HFFc6 (cell line): ENCODE data around the gene DENND1A. TPM values are rescaled to one million over a fixed set of nuclear protein-coding genes. Genes with fewer than 3 reads are reported as not detected.

Experiments used
- DNase-seq: peaks from one replicate; pipeline ENCODE4 v3.0.0-alpha.2; 2018
- H3K27ac Mint-ChIP-seq: 2 replicates; pipeline ENCODE4 v1.8.0; 2020; ENCODE audit warnings: mild to moderate bottlenecking, mixed read lengths
- H3K27me3 Mint-ChIP-seq: 2 replicates; pipeline ENCODE4 v1.8.0; 2021; ENCODE audit warnings: mild to moderate bottlenecking, moderate library complexity, mixed read lengths; ENCODE audit not compliant: insufficient read depth
- H3K36me3 Mint-ChIP-seq: 2 replicates; pipeline ENCODE4 v1.8.0; 2021; ENCODE audit warnings: low read depth, mixed read lengths
- H3K4me1 Mint-ChIP-seq: 2 replicates; pipeline ENCODE4 v1.8.0; 2020; ENCODE audit warnings: low read depth, mixed read lengths
- H3K4me3 Mint-ChIP-seq: 2 replicates; pipeline ENCODE4 v1.8.0; 2020; ENCODE audit warnings: mild to moderate bottlenecking, moderate library complexity, mixed read lengths
- H3K9me3 Mint-ChIP-seq: 2 replicates; pipeline ENCODE4 v1.8.0; 2020; ENCODE audit warnings: mild to moderate bottlenecking, mixed read lengths
- total RNA-seq, 6 experiments: library from RNA; stranded (reverse); fragmentation: NEBNext Ultra II Directional; extraction: Animal tissue kit (Norgen Biotek cat#: 25700); gene quantifications; 2 replicates in 1 of 6; 3 replicates in 5 of 6; pipeline ENCODE4 v1.2.3, GENCODE V29; 2021
- TF ChIP-seq, protein P1 (sequence below): fragments of 200-600 bp; sonication (generic); IDR thresholded peaks from 2 replicates; pipeline ENCODE4 v1.5.0; 2021; ENCODE audit warnings: antibody characterized with exemption, mild to moderate bottlenecking

The DENND1A gene
- total RNA-seq, 6 experiments from 2014 or later = 25.4 to 38.3 (median 30.3) TPM

DNA sequence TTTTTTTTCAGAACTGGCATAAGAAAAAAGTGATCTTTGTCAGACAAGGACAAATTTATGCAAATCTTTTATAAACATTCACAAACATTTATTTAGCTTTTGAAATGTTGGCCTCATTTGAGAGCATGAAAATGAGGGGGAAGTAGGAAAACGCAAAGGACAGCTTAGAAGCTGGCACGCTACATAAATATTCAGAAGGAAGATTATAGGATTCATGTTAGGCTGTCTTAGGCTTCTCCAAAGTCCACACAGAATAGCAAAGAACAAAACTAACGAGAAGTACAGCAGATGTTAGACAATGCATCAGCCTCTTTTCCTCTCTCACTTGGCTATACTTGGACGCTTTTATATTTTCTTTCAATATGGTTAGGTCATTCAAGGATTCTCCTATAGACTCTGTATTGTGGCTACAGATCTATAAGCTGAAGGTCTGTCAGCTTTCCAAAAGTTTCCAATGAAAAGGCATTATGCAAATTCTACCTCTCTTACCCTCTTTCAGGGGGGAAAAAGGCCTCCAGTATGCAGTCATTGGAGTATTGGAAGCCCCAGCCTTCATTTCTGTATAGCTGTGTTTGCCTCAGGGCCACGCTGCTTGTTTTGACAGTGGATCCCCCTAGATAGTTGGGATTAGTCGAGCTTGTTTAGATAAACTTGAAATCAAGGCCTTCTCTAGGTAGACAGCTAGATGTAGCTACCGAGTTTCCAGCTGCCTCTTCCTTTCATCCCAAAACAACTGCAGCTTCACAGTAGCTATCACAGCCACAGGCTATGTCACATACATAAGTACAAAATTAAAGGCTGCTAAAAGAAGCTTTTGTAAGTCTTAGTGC, 153.0 kb downstream of the DENND1A start:
- no peak overlapping the region for H3K4me3 Mint-ChIP-seq
- H3K4me1 Mint-ChIP-seq = peaks cover 19% of the 10 kb centered on the region; the same call in 1 of the 2 replicates
- TF ChIP-seq, protein P1, sequence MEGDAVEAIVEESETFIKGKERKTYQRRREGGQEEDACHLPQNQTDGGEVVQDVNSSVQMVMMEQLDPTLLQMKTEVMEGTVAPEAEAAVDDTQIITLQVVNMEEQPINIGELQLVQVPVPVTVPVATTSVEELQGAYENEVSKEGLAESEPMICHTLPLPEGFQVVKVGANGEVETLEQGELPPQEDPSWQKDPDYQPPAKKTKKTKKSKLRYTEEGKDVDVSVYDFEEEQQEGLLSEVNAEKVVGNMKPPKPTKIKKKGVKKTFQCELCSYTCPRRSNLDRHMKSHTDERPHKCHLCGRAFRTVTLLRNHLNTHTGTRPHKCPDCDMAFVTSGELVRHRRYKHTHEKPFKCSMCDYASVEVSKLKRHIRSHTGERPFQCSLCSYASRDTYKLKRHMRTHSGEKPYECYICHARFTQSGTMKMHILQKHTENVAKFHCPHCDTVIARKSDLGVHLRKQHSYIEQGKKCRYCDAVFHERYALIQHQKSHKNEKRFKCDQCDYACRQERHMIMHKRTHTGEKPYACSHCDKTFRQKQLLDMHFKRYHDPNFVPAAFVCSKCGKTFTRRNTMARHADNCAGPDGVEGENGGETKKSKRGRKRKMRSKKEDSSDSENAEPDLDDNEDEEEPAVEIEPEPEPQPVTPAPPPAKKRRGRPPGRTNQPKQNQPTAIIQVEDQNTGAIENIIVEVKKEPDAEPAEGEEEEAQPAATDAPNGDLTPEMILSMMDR = no peak
- peaks cover 4% of the 10 kb centered on the region; the same call in 1 of the 2 replicates for H3K36me3 Mint-ChIP-seq
- H3K27me3 Mint-ChIP-seq = no peaks in the 10 kb centered on the region
- DNase-seq = no peak
- H3K27ac Mint-ChIP-seq = no peak overlapping the region
- H3K9me3 Mint-ChIP-seq = no peaks in the 10 kb centered on the region

DNA sequence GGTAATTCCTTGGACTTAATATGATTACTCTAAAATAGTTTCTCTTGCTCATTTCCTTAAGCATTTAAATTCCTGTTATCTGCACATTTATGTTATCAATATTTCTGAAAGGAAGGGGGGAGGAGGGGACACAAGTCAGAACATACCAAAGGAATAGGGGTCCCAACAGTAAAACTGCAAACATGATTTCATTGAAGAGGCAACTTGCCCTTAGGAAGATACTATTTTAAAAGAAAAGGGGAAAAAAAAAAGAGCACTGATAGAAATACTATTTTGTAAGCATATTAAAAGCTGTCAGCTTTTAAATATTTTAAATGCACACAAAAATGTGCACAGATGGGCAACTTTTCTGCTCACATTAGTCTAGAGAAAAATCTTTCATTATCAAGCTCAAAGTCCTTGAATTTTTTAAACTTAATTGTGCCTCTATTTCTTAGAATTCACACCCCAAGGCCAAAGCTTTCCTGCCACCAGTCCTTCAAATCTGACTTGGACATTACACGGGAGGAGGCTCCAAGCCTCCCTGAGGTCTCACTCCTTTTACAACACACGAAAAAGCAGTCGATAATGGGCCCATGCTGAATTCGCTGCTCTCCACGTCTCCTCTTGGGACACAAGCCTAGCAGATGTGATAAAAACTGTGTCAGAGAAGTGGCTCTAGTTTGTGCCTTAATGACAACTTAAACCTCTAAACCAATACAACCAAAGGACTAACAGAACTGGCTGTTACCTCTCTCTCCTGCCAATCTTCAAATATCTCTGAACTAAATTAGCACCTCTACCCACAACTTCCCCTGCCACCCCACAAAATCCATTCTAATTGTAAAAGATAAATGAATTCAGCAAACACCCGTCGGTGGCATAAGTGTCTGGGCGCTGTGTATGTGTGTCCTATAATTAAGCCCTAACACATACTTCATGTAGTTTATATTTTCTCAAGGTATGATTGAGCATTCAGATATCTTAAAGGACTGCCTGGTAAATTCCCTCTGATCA, 154.3 kb downstream of the DENND1A start:
- H3K27me3 Mint-ChIP-seq = no peaks in the 10 kb centered on the region
- no peaks in the 10 kb centered on the region for H3K9me3 Mint-ChIP-seq
- H3K27ac Mint-ChIP-seq = no peak overlapping the region

GRCh38 chr9:123773783-123774182, 156.1 kb downstream of the DENND1A start:
- Mint-ChIP-seq H3K27ac (no peak overlapping the region), H3K27me3 (no peaks in the 10 kb centered on the region), H3K36me3 (no peaks in the 10 kb centered on the region), H3K4me1 (peaks cover 19% of the 10 kb centered on the region; the same call in 1 of the 2 replicates), H3K4me3 (no peak overlapping the region), H3K9me3 (no peaks in the 10 kb centered on the region)
- TF ChIP-seq, protein P1 = no peak
- no peak for DNase-seq

More for the DNA sequence above, 154.3 kb downstream of the DENND1A start:
- H3K36me3 Mint-ChIP-seq = peaks cover 4% of the 10 kb centered on the region; the same call in 1 of the 2 replicates
- no peak overlapping the region for H3K4me3 Mint-ChIP-seq
- DNase-seq = no peak
- H3K4me1 Mint-ChIP-seq = peaks cover 19% of the 10 kb centered on the region; the same call in 1 of the 2 replicates
- TF ChIP-seq, protein P1 = no peak

- no peaks in the 10 kb centered on the region for H3K9me3 Mint-ChIP-seq
- no peaks in the 10 kb centered on the region for H3K36me3 Mint-ChIP-seq
- DNase-seq = no peak
- H3K27ac Mint-ChIP-seq = no peak overlapping the region
- H3K4me1 Mint-ChIP-seq = peaks cover 19% of the 10 kb centered on the region; the same call in 1 of the 2 replicates
- no peaks in the 10 kb centered on the region for H3K27me3 Mint-ChIP-seq
- TF ChIP-seq, protein P1 = no peak
- no peak overlapping the region for H3K4me3 Mint-ChIP-seq
Observed at GRCh38 chr9:123772967-123773366, 157.0 kb downstream of the DENND1A start.

- no peaks in the 10 kb centered on the region for H3K36me3 Mint-ChIP-seq
- DNase-seq = no peak
- peaks cover 19% of the 10 kb centered on the region; the same call in 1 of the 2 replicates for H3K4me1 Mint-ChIP-seq
- no peak overlapping the region for H3K4me3 Mint-ChIP-seq
- H3K9me3 Mint-ChIP-seq = no peaks in the 10 kb centered on the region
- H3K27me3 Mint-ChIP-seq = no peaks in the 10 kb centered on the region
- H3K27ac Mint-ChIP-seq = no peak overlapping the region
- TF ChIP-seq, protein P1 = no peak
Observed at GRCh38 chr9:123772374-123772773, 157.6 kb downstream of the DENND1A start.
